IPS-NIHi7 (cell line): ENCODE measurements around the gene CBS.
"Not testable (repeated sequence)": the region's sequence is repeated elsewhere in the genome, so short reads cannot be mapped to it uniquely, and the experiment has no call there.

ENCODE experiments used
- DNase-seq: peaks from one replicate; pipeline ENCODE4 v3.0.0; 2012; ENCODE audit warnings: mixed read lengths; ENCODE audit errors: extremely low spot score

The CBS gene

DNA sequence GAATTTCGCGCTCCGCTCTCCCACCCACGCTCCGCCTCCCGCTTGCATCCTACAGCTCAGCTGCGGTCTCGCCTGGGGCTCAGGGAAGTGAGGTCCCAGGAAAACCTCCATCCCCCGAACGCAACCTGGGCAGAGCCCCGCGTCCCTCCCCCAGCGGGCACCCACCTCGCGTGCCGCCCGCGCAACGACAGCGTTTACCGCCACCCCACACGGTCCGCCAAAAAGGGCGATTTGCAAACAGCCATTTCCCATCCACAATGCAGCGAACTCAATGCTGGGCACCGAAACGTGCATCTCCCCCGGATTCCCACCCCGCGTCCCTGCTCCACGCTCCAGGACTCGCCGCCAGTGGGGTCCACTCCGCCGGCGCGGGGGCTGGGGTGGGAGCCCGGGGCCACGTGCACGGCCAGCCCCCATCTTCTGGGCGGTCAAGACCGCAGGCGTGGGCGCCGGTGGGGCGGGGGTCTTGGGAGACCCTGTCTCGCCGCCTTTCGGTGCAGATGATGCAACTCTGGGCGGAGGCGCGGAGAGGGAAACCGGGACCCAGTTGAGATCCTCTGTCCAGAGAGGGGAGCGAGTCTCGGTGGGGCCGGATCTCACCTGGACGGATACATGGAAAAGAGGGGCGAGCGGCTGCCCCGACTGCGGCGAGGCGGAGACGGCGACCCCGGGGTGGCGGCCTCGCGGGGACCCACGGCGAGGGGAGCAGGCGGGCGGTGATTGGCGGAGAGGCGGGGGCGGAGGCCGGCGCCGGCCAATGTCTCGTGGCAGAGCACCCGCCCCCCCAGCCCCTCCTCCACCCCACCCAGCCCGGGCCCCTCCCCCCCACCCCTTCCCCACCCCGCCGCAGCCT lies at the start of gene CBS:
Gene CBS, minus strand, starts transcription at position 666 of the 853 bp plus-strand sequence. CDS start 3,642 bp downstream, outside the sequence.
- DNase-seq = not testable (repeated sequence)

DNA sequence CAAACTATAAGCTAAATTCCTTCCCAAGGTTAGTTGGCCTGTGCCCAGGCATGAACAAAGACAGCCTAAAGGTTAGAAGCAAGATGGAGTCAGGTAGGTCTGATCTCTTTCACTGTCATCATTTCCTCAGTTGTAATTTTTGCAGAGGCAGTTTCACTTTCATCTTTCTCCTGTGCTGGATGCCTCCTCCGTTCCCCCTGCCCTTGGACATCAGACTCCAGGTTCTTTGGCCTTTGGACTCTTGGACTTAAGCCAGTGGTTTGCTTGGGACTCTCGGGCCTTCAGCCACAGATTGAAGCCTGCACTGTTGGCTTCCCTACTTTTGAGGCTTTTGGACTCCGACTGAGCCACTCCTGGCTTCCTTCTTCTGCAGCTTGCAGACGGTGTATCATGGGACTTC lies 40.3 kb upstream of the CBS start:
- DNase-seq = not testable (repeated sequence)

DNA sequence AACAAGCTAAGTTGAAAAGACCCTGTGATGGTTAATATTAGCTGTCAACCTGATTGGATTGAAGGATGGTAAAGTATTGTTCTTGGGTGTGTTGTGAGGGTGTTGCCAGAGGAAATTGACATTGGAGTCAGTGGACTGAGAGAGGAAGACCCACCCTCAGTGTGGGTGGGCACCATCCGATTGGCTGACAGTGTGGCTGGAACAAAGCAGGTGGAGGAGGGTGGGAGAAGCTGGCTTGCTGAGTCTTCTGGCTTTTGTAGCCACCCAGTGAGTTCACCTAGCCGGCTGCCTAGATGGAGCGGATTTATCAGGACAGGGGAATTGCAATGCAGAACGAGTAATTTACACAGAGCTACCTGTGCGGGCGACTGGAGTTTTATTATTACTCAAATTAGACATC lies 38.8 kb upstream of the CBS start:
- DNase-seq = not testable (repeated sequence)

DNA sequence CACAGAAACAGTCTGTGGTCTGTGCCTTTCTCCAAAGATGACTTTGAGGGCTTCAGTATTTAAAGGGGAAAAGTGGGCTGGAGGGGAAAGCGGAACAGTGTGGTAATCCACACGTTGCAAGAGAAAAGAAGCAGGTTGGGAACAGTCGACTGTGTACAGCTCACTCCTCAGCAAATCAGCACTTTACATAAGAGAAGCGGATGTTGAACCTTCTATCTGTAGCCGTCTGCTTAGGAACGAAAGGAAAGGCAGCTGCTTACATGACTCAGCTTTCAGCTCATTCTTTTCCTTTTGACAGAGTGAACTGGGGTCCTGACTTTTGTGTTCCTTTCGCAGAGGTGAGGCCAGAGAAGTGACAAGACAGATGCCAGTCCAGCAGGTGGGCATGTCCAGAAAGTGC lies 33.4 kb upstream of the CBS start:
- not testable (repeated sequence) for DNase-seq

DNA sequence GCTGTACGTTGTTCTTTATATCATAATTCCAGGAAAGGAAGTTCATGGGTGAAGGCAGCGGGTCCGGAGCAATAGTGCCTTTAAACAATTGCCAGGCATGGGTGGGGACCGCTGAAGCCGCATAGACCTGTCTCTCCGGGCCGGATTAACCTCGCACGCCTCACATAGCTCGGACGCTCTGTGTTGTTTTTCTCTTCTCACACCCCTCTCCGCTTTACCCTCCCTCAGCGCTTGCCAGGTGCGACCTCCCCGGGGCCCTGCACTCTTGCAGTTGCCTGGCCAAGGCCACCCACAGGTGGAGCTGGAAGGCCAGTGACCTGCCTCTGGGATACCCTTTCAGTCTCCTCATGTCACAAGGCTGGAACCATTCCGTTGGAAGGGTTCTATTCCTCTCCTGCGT lies 32.5 kb upstream of the CBS start:
- DNase-seq = not testable (repeated sequence)

DNA sequence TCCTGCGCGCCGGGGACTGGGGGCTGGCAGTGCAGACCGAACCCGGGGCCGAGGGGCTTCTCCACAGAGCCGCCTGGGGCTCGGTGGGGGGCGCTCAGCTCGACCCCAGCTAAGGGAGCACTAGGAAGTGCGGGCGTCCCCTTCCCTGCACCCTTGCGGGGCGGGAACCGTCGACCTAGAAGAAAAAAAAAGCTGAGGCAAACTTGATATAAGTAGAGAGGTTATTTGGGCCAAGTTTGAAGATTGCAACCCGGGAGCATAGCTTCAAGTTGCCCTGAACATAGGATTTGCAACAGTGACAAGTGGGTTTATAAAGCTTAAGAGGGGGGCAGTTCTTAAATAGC lies 32.1 kb upstream of the CBS start:
- not testable (repeated sequence) for DNase-seq

DNA sequence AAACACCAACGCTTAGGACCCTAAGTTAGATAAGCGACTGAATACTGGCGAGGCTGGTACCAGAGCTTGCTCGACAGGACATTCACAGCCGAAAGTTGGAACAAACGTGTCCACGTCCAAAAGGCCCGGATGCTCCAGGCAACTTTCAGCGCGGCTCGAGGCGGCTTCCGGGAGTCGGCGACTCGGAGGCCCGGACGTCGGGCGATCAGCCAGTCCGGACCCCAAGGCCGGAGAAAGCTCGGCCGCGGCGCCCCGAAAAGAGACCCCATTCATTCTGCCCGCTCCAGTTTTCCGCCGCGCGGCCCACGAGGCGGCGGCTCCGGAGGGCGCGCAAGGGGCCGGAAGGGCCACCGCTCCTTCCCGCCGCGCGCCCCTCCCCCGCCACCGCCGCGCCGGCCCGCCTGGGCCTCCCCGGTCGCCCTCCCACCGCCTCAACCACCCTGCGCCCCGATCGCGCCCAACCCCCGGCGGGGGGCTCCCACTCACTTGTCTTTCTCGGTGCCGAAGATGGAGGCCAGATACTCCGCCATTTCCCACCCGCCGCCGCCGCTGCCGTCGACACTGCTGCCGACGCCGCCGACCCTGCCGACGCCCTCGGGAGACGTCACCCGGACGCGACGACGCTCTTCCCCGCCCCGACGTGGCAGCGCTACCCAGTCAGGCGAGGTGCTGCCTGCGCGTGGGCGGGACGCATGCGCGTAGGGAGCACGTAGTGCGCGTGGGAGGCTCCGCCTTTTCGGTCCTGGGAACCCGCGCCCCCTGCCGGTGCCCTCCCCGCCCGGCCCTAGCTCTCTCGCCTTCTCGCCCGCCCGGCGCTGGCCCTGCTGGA lies 31.5 kb upstream of the CBS start, which contains the start of gene U2AF1:
Gene U2AF1, minus strand, starts transcription at position 606 of the 829 bp plus-strand sequence. Its CDS starts 76 bp downstream, at position 530.
- not testable (repeated sequence) for DNase-seq

DNA sequence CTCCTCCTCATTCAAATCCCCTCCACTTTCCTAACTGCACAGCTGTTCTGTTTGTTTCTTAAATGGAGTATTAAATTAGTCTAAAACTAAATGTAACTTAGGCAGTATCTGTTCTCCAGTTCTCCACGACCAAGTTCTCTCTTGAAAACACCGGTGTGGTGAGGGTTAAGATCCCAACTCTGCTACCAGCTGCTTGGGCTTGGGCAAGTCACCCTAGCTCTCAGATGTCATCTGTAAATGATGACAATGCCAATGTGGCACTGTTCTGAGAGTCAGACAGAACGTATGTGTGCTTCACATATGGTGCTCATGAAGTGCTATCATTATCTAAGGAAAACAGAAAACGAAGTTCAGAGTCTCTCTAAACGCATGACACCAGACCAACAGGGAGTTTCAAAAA lies 29.0 kb upstream of the CBS start:
- DNase-seq = not testable (repeated sequence)

DNA sequence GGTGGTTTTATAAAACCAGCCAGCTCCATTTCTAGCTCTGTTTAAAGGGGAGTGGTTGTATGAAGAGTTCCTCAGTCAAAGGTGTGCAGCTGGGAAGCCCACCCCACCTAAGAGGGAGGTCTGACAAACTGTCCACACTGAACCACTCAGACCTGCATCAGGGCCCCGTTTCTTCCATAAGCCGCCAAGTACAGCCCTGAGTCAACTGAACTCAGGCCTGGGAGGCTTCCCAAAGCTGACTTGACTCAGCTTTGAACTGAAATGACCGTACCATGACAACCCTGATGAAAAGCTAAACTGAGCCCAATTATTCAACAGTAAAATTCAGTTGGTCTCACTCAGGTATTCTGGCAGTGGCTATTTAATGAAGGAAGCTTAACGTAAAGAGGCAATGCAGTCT lies 26.6 kb upstream of the CBS start:
- DNase-seq = not testable (repeated sequence)

DNA sequence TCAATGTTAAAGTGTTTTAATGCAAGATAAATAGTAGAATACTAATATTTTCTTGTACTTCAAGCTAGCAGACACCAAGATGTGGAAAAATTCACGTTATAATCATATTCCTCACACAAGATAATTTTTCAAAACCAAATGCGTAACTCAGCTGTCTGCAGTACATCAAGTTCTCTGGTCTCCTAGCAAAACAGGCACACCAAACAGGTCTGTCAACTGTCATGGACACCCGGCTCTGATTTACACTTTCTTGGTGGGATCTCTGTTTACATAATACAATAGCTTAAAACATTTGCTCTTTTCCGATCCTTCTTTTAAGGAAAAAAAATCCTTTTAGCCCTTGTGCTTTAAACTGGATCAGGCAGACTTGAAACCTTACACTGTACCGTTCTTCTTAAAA lies 26.0 kb upstream of the CBS start:
- DNase-seq = not testable (repeated sequence)

DNA sequence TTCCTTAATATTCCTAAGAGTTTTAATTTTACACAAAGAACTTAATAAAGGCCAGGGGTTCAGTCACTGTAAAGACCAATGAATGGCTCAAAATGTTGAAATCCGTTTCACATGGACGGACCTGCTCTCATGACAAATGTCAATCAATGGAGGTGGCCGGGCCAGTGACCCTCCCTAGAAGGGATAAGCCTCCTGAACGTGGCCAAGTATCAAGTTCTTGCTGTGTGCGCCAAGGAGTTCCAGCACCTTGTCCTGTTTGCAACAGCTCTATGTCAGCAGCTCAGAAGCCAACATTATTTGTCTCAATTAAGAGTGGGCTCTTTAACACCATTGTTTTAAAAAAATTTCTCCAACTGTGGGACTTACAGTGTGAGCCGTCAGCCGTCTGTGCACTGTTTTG lies 25.4 kb upstream of the CBS start:
- not testable (repeated sequence) for DNase-seq

DNA sequence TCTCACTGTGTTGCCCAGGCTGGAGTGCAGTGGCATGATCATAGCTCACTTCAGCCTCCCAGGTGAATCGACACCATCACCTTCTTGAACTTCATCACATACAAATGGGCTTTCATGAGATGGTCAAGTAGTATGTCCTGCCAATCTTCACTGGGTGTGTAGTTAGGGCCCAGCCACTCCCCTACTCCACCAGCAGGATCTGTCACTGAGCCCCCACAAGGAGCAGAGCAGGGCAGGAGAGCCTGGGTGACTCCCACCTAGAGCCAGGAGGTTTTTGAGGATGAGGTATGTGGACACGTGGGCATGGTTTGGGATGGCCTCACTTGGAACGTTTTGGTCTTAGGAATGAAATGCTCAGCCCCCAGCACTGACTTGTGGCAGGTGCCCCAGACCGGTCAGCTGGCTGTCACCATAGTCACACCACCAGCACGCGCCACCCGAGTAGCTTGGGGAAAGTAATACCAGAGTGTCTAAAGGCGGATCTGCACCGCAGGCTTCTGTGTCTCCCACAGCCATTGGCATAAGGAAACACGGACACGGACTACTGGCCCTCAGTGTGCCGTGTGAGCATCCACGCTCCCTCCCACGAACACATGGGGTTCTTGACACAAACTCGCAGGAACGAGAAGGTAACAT lies 16.5 kb upstream of the CBS start:
- DNase-seq = not testable (repeated sequence)

DNA sequence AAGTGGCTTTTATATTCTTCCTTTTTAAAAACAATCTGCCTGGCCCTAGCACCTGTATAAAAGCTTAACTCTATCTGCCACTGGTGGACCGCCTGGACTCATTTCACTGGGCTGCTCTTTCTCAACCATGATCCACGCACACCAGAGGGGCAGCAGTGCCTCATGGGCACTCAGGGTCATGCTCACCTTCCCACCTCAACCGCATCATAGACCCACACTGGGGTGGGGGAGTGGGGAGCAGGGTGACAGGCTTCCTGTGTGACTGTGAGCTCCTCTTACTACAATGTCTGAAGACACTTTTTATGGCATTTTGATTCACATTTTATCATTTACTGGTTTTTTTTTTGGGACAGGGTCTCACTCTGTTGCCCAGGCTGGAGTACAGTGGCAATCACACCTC lies 15.3 kb upstream of the CBS start:
- not testable (repeated sequence) for DNase-seq

DNA sequence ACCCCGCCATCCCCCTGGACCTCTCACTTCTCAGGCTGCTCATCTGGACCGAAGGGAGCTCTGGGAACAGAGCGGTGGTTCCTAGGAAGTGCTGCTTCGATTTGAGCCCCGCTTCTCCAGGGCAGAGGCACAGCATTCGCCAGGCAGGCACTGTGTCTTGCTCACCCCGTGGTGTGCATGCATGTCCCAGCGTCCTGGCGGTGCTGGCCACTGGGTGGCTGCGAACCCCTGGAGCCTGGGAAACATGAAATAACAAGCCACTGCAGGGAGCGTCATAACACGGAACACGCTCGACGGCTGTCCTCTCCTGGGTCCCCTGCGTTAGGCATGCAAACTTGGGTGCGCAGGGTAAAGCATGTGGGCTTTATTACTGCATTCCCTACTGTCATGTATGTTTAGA lies 13.8 kb upstream of the CBS start:
- DNase-seq = not testable (repeated sequence)

DNA sequence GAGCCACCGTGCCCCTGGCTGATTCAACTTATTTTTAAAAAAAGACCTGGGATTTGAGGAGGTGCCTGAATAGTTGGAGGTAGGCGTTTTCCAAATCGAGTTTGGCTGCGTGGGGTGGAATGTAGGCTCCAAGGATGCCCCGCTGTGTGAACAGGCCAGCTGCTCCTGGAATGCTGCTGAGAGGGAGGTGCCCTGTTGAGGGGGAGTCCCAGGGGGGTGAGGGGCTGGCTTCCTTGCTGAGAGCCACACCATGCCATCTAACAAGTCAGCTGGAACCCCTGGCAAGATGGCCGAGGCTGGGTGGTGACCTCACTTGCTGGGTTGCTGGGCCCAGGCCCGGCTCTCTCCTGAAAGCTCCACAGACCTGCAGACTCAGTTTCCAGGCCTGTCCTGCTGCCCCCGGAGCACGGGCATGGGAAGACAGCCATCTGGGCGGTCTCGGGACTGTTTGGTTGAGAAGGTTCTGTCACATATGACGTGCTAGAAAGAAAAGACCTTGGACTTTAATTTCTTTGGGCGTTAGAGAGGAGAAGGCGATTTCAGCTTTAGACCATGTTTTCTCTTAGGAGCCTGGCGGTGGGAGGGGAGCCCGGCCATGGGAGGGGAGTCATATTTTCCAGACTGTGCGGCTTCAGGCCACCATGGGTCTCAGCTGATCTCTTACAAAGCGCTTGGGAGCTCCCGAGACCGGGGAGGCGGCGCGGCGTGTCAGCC lies 7.1 kb upstream of the CBS start:
- not testable (repeated sequence) for DNase-seq

DNA sequence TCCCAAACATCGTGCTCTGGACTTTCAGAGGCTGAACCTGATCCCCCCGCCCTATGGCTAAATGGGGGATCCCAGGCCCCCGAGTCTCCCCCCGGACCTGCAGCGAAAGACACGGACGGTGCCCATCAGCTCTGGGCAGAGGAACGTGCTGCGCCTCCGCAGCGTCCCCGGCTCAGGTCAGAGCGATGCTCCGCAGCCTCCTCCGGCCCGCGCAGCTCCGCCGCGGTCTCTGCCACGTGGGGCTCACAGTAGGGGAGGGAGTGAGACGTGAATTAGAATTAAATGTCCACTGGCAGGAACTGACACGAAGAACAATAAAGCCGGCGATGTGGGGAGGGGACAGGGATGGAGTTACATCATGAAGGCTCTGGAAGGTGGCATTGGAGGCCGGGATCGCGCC lies 1.0 kb upstream of the CBS start:
- not testable (repeated sequence) for DNase-seq

DNA sequence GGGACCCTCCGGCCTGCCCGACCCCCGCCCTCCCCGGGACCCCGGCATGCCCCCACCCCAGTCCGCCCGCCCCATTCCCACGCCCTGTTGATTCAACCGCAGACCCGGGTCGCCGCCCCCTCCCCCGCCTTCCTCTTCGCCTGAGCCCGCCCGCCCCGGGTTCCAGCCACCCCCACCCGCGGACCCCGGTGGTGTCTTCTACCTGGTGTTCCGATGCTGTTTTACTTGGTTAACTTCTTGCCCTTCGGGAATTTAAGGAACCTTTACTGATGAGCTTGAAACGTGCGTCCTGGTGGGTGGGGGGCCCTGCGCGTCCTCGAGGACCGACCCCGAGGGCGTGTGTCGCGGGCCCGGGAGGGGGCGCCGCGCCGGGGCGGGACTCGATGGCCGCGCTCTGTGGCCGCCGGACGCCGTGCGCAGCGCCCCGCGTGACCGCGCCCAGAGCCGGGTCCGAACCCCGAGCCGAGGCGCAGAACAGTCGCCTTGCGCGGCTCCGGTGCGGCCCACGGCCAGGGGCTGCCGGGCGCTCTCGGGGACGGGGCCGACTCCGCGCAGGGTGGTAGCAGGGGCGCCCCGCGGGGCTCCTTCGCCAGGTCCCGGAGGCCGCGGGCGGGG lies 495 bp upstream of the CBS start:
- DNase-seq = not testable (repeated sequence)

DNA sequence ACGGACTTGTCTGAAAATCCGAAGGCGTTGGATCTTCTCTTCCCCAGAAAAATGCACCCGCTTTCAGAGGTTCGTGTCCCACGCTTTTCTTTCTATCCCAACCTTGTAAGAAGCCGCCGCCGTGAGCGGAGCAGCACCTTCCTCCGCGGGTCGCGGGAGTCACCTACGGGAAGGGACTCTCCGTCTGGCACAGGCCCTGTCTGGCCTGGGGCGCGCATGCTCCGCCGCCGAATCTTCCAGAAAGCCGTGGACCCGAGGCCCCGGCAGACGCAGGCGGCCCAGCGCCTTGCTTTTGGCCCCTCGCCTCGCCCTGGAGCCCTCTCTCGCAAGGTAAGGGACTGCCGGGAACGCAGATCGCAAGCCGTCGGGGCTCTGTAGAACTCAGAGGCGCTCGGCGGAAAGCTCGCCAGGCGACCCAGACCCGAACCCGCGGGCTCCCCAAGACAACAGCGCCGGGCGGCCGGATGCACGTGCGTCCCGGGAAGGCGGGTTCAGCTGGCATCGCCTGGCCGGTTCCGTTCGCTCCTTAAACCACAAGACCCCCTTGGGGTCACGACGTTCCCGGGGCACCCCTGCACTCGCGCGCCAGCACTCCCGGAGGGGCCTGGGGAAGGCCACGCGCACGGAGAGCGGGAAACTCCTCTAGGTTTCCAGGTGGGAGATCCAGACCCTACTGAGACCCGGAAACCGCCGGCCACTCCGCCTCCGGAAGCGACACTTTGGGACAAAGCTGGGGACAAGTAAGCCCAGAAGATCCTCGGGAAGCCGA lies 1.1 kb downstream of the CBS start:
- DNase-seq = not testable (repeated sequence)

DNA sequence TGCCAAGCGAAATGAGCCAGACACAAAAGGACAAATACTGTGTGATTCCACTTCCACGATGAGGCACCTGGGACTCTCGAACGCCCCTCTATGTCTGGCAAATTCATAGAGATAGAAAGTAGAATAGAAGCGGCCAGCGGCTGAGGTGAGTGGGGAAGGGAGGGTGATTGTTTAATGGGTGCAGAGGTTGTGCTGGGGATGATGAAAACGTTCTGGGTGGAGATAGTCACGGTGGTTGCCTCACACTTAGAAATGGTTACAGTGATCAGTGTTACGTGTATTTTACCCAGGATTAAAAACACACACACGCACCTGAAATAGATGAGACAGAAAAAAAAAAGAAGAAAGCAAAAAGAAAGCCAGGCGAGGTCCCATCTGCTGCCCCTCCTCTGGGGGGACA lies 2.9 kb downstream of the CBS start:
- not testable (repeated sequence) for DNase-seq

DNA sequence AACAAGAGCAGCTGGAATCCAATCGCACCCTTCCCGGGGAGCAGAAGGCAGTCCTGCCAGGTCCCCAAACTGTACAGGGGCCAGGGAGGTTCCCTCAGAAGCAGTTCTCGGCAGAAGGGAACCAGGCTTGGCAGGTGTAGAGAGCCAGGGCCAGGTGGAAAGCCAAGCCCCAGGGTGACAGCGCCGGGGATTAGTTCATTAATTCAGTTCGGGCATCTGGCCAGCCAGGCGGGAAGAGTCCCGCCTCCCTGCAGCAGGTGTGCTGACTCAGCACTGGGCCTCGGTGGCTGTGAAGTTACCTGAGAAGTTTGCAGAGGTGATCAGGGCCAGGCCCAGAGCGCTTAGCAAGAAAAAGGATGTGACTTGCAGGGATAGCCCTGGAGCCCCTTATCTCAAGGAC lies 6.0 kb downstream of the CBS start:
- DNase-seq = not testable (repeated sequence)
